ENCODE results near the gene PCDH19. TPM values are rescaled to one million over a fixed set of nuclear protein-coding genes. Genes with fewer than 3 reads are reported as not detected.

The PCDH19 gene, protein sequence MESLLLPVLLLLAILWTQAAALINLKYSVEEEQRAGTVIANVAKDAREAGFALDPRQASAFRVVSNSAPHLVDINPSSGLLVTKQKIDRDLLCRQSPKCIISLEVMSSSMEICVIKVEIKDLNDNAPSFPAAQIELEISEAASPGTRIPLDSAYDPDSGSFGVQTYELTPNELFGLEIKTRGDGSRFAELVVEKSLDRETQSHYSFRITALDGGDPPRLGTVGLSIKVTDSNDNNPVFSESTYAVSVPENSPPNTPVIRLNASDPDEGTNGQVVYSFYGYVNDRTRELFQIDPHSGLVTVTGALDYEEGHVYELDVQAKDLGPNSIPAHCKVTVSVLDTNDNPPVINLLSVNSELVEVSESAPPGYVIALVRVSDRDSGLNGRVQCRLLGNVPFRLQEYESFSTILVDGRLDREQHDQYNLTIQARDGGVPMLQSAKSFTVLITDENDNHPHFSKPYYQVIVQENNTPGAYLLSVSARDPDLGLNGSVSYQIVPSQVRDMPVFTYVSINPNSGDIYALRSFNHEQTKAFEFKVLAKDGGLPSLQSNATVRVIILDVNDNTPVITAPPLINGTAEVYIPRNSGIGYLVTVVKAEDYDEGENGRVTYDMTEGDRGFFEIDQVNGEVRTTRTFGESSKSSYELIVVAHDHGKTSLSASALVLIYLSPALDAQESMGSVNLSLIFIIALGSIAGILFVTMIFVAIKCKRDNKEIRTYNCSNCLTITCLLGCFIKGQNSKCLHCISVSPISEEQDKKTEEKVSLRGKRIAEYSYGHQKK (N-terminal part only)
- total RNA-seq (2022; extraction: Qiagen RNA extraction), result 0.02 to 0.05 TPM (median 0.03 TPM) in 5 replicates

DNA sequence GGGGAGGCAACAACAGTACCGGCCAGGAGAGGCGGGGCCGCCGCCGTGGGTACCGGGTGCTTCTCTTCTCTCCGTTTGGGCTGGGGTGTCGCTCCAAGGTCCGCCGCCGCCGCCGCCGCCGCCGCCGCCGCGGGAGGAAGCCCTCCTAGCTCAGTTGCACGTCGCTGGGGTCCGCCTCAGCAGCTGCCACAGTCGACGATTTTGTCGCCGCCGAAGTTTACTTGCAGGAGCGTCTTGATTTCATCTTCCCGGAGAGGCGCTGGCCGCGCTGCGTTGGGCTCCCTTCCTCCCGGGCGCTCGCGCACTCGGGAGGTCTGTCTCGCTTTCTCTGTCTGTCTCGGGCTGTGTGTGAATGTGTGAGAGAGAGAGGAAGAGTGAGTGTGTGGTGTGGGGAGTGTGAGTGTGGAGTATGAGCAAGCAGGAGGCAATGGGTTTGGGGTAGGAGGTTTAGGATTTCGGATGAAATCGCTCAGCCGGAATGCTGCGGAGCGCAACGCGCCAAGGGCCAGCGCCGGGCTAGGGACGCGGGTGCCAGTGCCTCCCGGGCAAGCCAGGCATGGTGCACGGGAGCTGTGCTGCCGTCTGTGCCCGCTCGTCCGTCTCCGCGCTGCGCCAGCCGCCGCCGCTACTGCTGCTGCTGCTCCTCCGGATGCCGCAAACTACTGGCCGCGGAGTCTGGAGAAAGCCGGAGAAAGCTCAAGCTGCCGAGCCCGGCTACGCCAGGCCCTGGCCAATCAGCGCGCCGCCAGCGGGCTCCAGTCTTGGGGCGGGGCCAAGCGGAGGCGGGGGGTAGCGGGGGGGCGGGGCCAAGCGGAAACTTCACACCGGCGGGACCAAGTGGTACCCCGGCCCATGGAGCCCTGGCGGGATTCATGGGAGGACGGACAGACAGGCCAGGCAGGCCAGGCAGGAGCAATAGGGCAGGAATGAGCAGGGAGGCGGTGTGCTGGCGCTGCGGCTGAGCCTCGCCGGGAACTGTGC lies at the start of gene PCDH19:
Gene PCDH19 (minus strand): TSS at position 664 of the 981 bp plus-strand sequence. CDS start 1,676 bp downstream, outside the sequence.

Other genes with a start within 250 kb of the PCDH19 start
- not detected in 5 replicates for gene TNMD, start 174.7 kb upstream of the PCDH19 start, total RNA-seq (2022; extraction: Qiagen RNA extraction)
- 35.0 to 45.4 TPM (median 36.2 TPM) in 5 replicates for gene TSPAN6, start 226.5 kb upstream of the PCDH19 start, total RNA-seq (2022; extraction: Qiagen RNA extraction)
- gene SRPX2, start 233.9 kb upstream of the PCDH19 start, total RNA-seq (2022; extraction: Qiagen RNA extraction), result 1.8 to 3.7 TPM (median 2.5 TPM) in 5 replicates